ENCODE measurements around the gene CCDC85B.

CCDC85B gene

GRCh38 chr11:65869643-65870306, 20.7 kb upstream of the CCDC85B start:
- DNase-seq: no peak

- DNase-seq: no peak
Observed at GRCh38 chr11:65870307-65870658, 20.2 kb upstream of the CCDC85B start.

- DNase-seq: peak; percentile 32
Observed at GRCh38 chr11:65870706-65871681, 19.5 kb upstream of the CCDC85B start.

- no peak for DNase-seq
Observed at GRCh38 chr11:65871811-65872548, 18.5 kb upstream of the CCDC85B start.

- peak; percentile 30 for DNase-seq
Observed at GRCh38 chr11:65872586-65873317, 17.7 kb upstream of the CCDC85B start, which contains the start of gene EFEMP2. TSS of gene EFEMP2 (minus strand) at chr11:65872800. CDS start at chr11:65872354, 446 bp downstream.

GRCh38 chr11:65873318-65874156, 16.9 kb upstream of the CCDC85B start:
- peak; percentile 96 for DNase-seq

- no peak for DNase-seq
Observed at GRCh38 chr11:65879617-65880016, 10.9 kb upstream of the CCDC85B start, which contains the start of gene CTSW. TSS of gene CTSW (plus strand) at chr11:65879837. CDS start at chr11:65879855, 18 bp downstream.

- DNase-seq: no peak
Observed at GRCh38 chr11:65880027-65880426, 10.4 kb upstream of the CCDC85B start.

GRCh38 chr11:65880844-65881421, 9.5 kb upstream of the CCDC85B start:
- DNase-seq: no peak

- DNase-seq: no peak
Observed at GRCh38 chr11:65882120-65883057, 8.1 kb upstream of the CCDC85B start.

- no peak for DNase-seq
Observed at GRCh38 chr11:65883058-65883761, 7.3 kb upstream of the CCDC85B start.

- DNase-seq: no peak
Observed at GRCh38 chr11:65883786-65884715, 6.4 kb upstream of the CCDC85B start.

- peak; percentile 75 for DNase-seq
Observed at GRCh38 chr11:65884716-65885092, 5.8 kb upstream of the CCDC85B start.

- no peak for DNase-seq
Observed at GRCh38 chr11:65885231-65885630, 5.2 kb upstream of the CCDC85B start.

GRCh38 chr11:65885808-65886536, 4.5 kb upstream of the CCDC85B start:
- DNase-seq: no peak

GRCh38 chr11:65886826-65887722, 3.4 kb upstream of the CCDC85B start:
- no peak for DNase-seq
